Ovary (tissue), 3 donors: ENCODE measurements around the gene CALCA.

Experiments used
- CTCF ChIP-seq, 3 donors: fragments of 450-650 bp in 2 of 3; fragments of 200-600 bp in 1 of 3; IDR thresholded peaks; one replicate each; pipeline versions ENCODE4 v1.5.1 to v1.8.0; 2016 to 2022; ENCODE audit warnings: antibody characterized with exemption in 3 of 3, mild to moderate bottlenecking in 1 of 3
- POLR2A ChIP-seq: fragments of 450-650 bp; IDR thresholded peaks from one replicate; pipeline ENCODE4 v1.6.1; 2017; ENCODE audit warnings: antibody characterized with exemption, mild to moderate bottlenecking, moderate library complexity
- donor health status: DM: no; HTN: no; CAD: no.

- TF ChIP-seq CTCF (IDR thresholded peaks at IDR 0.05) (no peak), POLR2A (no peak)
Measured at GRCh38 chr11:14954581-14954980, 17.6 kb downstream of the CALCA start.
